Mucosa of rectum (tissue), 2 donors: ENCODE results near the gene SMOC2.

Experiments
- H3K27ac ChIP-seq, 2 donors: one replicate each; pipeline ENCODE4 v1.7.0; 2013; ENCODE audit warnings: inconsistent platforms in 2 of 2, low read depth in 2 of 2, low read length in 2 of 2
- H3K27me3 ChIP-seq, 2 donors: one replicate each; pipeline ENCODE4 v1.7.0; 2013; ENCODE audit warnings: low read length in 2 of 2; ENCODE audit not compliant: control insufficient read depth in 2 of 2, insufficient read depth in 2 of 2
- H3K36me3 ChIP-seq, 2 donors: one replicate each; pipeline ENCODE4 v1.7.0; 2013; ENCODE audit warnings: low read length in 2 of 2; ENCODE audit not compliant: control insufficient read depth in 2 of 2, insufficient read depth in 2 of 2
- H3K4me1 ChIP-seq, 2 donors: one replicate each; pipeline ENCODE4 v1.7.0; 2013; ENCODE audit warnings: low read length in 2 of 2, mild to moderate bottlenecking in 1 of 2; ENCODE audit not compliant: control insufficient read depth in 2 of 2, insufficient read depth in 2 of 2
- H3K4me3 ChIP-seq, 2 donors: one replicate each; pipeline ENCODE4 v1.7.0; 2013; ENCODE audit warnings: low read length in 2 of 2
- H3K9ac ChIP-seq, 2 donors: one replicate each; pipeline ENCODE4 v1.7.0; 2013; ENCODE audit warnings: low read length in 2 of 2, low read depth in 1 of 2, mild to moderate bottlenecking in 1 of 2
- H3K9me3 ChIP-seq, 2 donors: one replicate each; pipeline ENCODE4 v1.7.0; 2013; ENCODE audit warnings: low read length in 2 of 2; ENCODE audit not compliant: control insufficient read depth in 2 of 2
- donor health status: healthy.
- donor health status: Normal muscosa, but diverticular disease.

The SMOC2 gene

DNA sequence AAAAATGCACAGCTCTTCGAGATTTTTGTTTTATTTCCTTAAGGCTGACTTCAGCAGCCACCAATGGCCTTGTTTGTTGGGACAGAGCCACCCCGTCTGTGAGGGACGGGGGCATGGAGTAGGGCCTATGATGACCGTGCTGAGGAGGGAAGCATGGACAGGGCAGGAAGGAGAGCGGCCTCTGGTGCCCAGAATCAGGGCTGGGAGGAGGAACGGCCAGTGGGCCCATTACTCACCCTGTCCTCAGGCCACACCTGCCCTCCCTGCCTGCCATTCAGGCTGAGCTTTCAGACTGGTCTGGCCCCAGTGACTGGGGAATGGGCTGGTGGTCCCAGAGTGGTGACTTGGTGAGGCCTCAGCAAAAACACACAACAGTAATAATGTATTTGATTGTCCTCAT, 104.4 kb downstream of the SMOC2 start:
- no peaks in the 10 kb centered on the region for H3K4me1 ChIP-seq
- H3K4me3 ChIP-seq, result no peak overlapping the region
- H3K27me3 ChIP-seq, result no peaks in the 10 kb centered on the region
- H3K36me3 ChIP-seq, result no peaks in the 10 kb centered on the region
- no peak overlapping the region for H3K27ac ChIP-seq
- no peak overlapping the region for H3K9ac ChIP-seq
- no peaks in the 10 kb centered on the region for H3K9me3 ChIP-seq

DNA sequence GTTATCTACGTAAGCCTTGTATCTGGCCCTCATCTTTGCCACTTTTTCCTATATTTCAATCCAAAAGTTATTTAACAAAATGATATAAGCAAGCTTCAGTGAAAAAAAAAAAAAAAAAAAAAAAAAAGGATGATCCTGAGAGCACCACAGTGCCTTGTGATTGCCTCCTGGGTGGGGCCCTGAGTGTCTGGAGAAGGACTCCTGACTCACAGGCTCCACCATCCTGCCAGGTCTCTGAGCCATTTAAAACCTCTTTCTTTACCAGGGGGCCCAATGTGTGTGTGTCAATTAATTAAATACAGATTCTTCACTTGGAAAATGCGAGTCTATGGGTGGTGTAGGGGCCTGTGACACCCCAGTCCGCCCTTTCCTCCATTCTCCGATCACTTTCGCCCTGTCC, 105.2 kb downstream of the SMOC2 start:
- Histone ChIP-seq H3K36me3 (no peaks in the 10 kb centered on the region), H3K9ac (no peak overlapping the region), H3K27me3 (no peaks in the 10 kb centered on the region), H3K4me3 (no peak overlapping the region), H3K9me3 (no peaks in the 10 kb centered on the region), H3K4me1 (no peaks in the 10 kb centered on the region), H3K27ac (no peak overlapping the region)

DNA sequence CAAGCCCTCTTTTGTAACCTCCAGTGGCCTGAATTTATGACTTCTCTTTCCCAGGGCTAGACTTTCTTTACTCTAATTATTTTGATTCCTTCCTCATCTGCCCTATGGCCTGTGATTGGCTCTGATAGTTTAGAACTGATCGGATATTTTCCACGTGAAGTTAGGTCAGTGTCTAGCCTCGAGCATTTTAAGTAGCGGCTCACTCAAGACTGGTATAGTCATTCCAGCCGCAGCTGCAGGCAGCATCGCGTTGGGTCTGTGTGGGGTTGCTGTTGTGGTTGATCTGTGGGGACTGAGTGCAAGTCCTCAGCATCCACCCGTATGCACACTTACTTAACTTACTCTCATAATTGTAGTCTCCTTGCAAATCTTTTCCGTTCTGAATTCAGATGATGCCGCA, 105.7 kb downstream of the SMOC2 start:
- Histone ChIP-seq H3K36me3 (no peaks in the 10 kb centered on the region), H3K4me1 (no peaks in the 10 kb centered on the region), H3K4me3 (no peak overlapping the region), H3K27me3 (no peaks in the 10 kb centered on the region), H3K27ac (no peak overlapping the region), H3K9ac (no peak overlapping the region), H3K9me3 (no peaks in the 10 kb centered on the region)

- Histone ChIP-seq H3K27ac (no peak overlapping the region), H3K4me1 (no peaks in the 10 kb centered on the region), H3K4me3 (no peak overlapping the region), H3K36me3 (no peaks in the 10 kb centered on the region), H3K9me3 (no peaks in the 10 kb centered on the region), H3K9ac (no peak overlapping the region), H3K27me3 (no peaks in the 10 kb centered on the region)
These were observed 109.3 kb downstream of the SMOC2 start for GRCh38 chr6:168550326-168550725.

DNA sequence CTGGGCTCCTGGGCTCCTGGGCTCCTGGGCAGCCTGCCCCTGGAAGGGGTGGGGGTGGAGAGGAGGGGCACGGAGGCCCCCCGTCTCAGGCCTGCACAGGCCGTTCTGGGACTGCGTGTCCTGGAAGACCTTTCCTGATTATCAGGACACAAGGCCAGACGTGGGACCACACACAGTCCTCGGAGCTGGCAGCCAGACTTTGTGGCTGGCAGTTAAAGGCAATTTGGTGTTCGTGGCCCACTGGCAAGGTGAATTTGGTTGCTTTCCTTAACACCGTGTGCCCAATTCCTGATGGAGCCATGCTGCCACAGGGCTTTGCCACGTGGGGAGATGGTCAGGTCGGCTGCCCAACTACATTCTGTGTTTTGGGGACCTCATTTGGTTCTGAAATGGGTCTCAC, 113.5 kb downstream of the SMOC2 start:
- Histone ChIP-seq H3K9me3 (no peaks in the 10 kb centered on the region), H3K4me1 (no peaks in the 10 kb centered on the region), H3K27me3 (no peaks in the 10 kb centered on the region), H3K9ac (no peak overlapping the region), H3K36me3 (no peaks in the 10 kb centered on the region), H3K4me3 (no peak overlapping the region), H3K27ac (no peak overlapping the region)

GRCh38 chr6:168554898-168555617, 114.1 kb downstream of the SMOC2 start:
- H3K9ac ChIP-seq, result no peak overlapping the region
- H3K4me3 ChIP-seq, result no peak overlapping the region
- no peaks in the 10 kb centered on the region for H3K4me1 ChIP-seq
- H3K27ac ChIP-seq, result no peak overlapping the region
- no peaks in the 10 kb centered on the region for H3K27me3 ChIP-seq
- no peaks in the 10 kb centered on the region for H3K9me3 ChIP-seq
- H3K36me3 ChIP-seq, result no peaks in the 10 kb centered on the region

DNA sequence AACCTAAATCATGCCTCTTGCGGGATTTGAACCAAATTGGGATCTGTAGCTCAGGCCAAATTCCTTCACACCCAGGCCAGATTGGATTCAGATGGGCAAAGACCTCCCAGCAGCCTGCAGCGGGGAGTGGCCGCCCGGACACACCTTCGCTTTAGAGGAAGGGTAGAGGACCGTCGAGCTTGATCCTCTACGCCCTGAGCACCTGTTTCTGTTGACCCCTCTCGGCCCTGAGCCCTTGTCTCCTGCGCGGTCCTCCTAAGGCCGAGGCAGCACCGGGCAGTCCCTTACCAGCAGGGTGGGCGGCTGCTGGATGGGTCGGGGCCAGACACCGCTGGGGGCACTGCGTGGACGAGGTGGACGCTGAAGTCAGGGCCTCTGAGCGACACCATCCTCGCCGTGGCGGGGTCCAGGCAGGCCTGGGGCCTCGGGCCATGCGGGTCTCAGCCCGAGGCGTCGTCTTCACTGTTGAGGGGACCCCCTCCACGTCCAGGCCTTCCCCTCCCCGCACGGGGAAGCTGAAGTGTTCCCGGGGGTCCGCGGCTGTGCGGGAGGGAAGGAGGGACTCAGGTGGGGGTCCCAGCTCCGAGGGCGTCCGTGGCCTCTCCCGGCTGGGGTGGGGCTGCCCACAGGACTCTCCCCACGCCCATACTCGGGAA, 114.8 kb downstream of the SMOC2 start:
- Histone ChIP-seq H3K27ac (no peak overlapping the region), H3K9me3 (no peaks in the 10 kb centered on the region), H3K4me3 (no peak overlapping the region), H3K27me3 (no peaks in the 10 kb centered on the region), H3K9ac (no peak overlapping the region), H3K4me1 (no peaks in the 10 kb centered on the region), H3K36me3 (no peaks in the 10 kb centered on the region)

GRCh38 chr6:168557512-168557911, 116.5 kb downstream of the SMOC2 start:
- Histone ChIP-seq H3K9me3 (no peaks in the 10 kb centered on the region), H3K36me3 (no peaks in the 10 kb centered on the region), H3K9ac (no peak overlapping the region), H3K27me3 (no peaks in the 10 kb centered on the region), H3K27ac (no peak overlapping the region), H3K4me3 (no peak overlapping the region), H3K4me1 (no peaks in the 10 kb centered on the region)

DNA sequence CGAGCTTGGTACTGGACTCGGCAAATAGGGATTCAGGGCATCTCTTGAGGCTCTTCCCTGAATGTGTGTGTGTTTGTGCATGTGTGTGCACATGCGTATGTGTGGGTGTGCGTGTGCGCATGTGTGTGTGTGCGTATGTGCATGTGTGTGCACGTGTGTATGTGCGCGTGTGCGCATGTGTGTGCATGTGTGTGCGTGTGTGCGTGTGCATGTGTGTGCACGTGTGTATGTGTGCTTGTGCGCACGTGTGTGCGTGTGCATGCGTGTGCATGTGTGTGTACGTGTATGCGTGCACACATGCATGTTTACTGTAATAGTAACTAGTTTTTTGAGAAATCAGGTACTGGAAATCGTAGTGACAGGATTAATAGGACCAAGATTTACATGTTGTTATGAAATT, 117.7 kb downstream of the SMOC2 start:
- Histone ChIP-seq H3K27me3 (no peaks in the 10 kb centered on the region), H3K4me1 (no peaks in the 10 kb centered on the region), H3K9me3 (no peaks in the 10 kb centered on the region), H3K4me3 (no peak overlapping the region), H3K27ac (no peak overlapping the region), H3K36me3 (no peaks in the 10 kb centered on the region), H3K9ac (no peak overlapping the region)

DNA sequence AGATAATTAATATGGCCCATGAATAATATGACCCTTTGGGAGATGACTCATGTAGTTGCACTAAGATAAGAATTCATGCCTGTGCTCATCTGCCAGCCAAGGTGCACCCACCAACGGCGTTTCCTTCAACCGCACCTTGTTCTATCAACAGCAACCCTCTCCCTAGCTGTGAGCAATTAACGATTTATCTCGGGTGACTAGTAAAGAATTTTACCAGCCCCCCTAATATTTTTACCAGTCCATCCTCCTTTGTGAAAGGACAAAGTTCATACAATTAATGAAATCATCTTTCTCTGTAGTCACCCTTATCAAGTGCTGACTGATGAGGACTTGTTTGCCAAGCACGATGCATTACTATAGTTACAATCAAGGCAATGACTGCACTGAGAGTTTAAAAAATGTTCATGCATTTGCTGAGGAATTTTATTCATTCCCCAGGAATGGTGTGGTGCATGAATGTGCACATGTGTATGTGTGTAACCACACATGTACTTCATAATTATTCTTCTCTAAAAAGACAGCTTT, 118.7 kb downstream of the SMOC2 start:
- Histone ChIP-seq H3K4me3 (no peak overlapping the region), H3K9me3 (no peaks in the 10 kb centered on the region), H3K9ac (no peak overlapping the region), H3K27ac (no peak overlapping the region), H3K36me3 (no peaks in the 10 kb centered on the region), H3K4me1 (no peaks in the 10 kb centered on the region), H3K27me3 (no peaks in the 10 kb centered on the region)
